ENCODE results near the gene ZNF678.

DNA sequence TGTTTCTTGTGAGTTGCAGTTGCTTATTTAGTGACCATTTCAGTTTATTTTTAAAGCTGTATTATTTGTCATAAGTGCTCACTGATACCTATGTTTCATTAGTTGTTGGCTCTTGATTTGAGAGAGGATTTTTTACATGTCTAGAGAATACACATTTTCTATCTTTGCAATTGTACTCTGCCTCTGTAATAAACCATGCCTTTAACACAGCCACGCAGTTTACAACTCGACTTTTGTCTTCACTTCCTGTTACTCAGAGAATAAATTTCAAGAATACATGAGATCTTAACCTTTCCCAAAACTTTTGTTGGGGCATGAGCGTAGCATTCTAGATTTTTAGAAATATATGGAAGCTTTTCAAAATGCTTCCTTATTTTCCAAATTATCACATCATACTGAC lies 14.9 kb upstream of the ZNF678 start:
- TF ChIP-seq EZH2 (IDR thresholded peaks at IDR 0.05) (no peak), POLR2AphosphoS5 (IDR thresholded peaks at IDR 0.05; ENCODE audit: borderline replicate concordance, low read depth, low read length) (no peak), FOXP2 (optimal IDR thresholded peaks at IDR 0.05; ENCODE audit: control extremely low read depth, extremely low read length, insufficient read depth) (no peak)

All from SK-N-MC (cell line).